Measurements from ENCODE around the gene CDH4. TPM values are rescaled to one million over a fixed set of nuclear protein-coding genes. Genes with fewer than 3 reads are reported as not detected.

CDH4 gene
- total and polyA plus RNA-seq, 2 of the 8 experiments (the other 6 are each of a cell fraction or from before 2014, with no cell fraction given): 4.3 to 7.9 TPM

DNA sequence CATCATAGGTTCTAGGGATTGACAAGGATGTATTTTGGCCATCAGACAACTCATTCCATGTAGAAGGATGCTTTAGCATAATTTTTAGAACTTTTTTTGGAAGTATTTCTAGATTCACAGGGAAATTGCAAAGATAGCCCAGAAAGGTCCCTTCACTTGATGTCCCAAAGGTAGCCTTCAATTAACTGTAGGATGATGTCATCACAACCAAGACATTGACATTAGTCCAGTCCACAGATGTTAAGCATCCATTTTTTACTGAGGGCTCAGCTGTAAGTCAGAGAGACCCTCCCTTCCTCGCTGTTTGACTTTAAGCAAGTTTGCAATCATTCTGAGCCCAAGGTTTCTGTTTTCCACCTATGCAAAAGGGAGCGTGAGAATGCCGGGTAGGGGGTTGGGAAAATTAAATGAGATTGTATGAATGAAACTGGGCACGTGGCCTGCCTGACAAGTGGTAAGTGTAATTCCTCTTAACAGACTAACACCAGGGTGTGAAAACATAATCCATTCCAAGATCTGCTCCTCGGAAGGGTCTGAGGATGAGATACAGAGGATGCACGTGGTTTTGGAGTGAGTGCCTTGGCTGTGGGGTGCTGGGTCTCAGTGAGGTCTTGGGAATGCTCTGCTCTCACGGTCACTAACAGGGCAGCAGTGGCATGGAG lies 126.8 kb downstream of the CDH4 start:
- Histone ChIP-seq H3K4me3 (ENCODE audit: extremely low read depth in 1 of 4, insufficient read depth in 2 of 4, low read depth in 3 of 4, low read length in 4 of 4) (no peak overlapping the region), H3K4me2 (ENCODE audit: insufficient read depth in 1 of 2, low read depth in 2 of 2, low read length in 2 of 2) (no peak overlapping the region), H4K20me1 (replicated peaks in 1 of 2; ENCODE audit: control insufficient read depth in 1 of 2, insufficient read depth in 2 of 2, low read length in 2 of 2) (no peaks in the 10 kb centered on the region), H2BK12ac (ENCODE audit: low read depth, low read length) (no peak overlapping the region), H3K9ac (replicated peaks in 1 of 4; ENCODE audit: extremely low read depth in 1 of 4, low read depth in 3 of 4, low read length in 3 of 4) (no peak overlapping the region), H3K23me2 (ENCODE audit: low read depth, low read length) (peaks cover 10% of the 10 kb centered on the region; the same call in 1 of the 2 replicates), H3K27me3 (replicated peaks in 1 of 4; ENCODE audit: control insufficient read depth in 3 of 4, extremely low read depth in 1 of 4, insufficient read depth in 3 of 4, low read length in 3 of 4) (peaks cover 0 to 4% (median 1%) of the 10 kb centered on the region in 4 experiments; a peak in 2 of 7 replicates), H4K91ac (replicated peaks; ENCODE audit: insufficient read length, low read length) (no peak overlapping the region), H3K23ac (ENCODE audit: insufficient read length) (no peak overlapping the region), H3K9me3 (ENCODE audit: insufficient read depth in 2 of 2, low read depth in 1 of 2, low read length in 1 of 2) (peaks cover 8 to 9% of the 10 kb centered on the region in 2 experiments), H4K8ac (ENCODE audit: extremely low read depth, insufficient read depth, low read length) (no peak overlapping the region), H2AFZ (ENCODE audit: low read length) (no peak overlapping the region), H2BK20ac (ENCODE audit: low read length) (no peak overlapping the region), H2BK5ac (ENCODE audit: low read depth, low read length) (no peak overlapping the region), H2BK120ac (replicated peaks; ENCODE audit: low read depth, low read length) (no peak overlapping the region), H2AK5ac (ENCODE audit: low read depth, low read length) (no peak overlapping the region), H3K14ac (ENCODE audit: insufficient read length) (no peak overlapping the region), H3K27ac (ENCODE audit: low read depth, low read length) (no peak overlapping the region), H3K18ac (ENCODE audit: extremely low read depth, low read length) (no peak overlapping the region), H3K4me1 (replicated peaks in 1 of 4; ENCODE audit: control insufficient read depth in 3 of 4, insufficient read depth in 4 of 4, low read length in 3 of 4) (peaks cover 0 to 3% (median 2%) of the 10 kb centered on the region in 4 experiments; a peak in 1 of 7 replicates), H3K79me1 (ENCODE audit: low read depth, low read length) (no peaks in the 10 kb centered on the region), H3K36me3 (ENCODE audit: control insufficient read depth in 2 of 4, insufficient read depth in 4 of 4, low read length in 3 of 4) (no peaks in the 10 kb centered on the region), H3K79me2 (ENCODE audit: control insufficient read depth in 1 of 2, insufficient read depth in 2 of 2, low read length in 2 of 2) (no peaks in the 10 kb centered on the region), H3K4ac (replicated peaks; ENCODE audit: insufficient read length, low read depth, low read length) (no peak overlapping the region), H3K56ac (replicated peaks; ENCODE audit: insufficient read length, low read depth, low read length) (no peak overlapping the region), H4K5ac (ENCODE audit: insufficient read length, low read depth, low read length) (no peak overlapping the region), H2BK15ac (ENCODE audit: low read length) (no peak overlapping the region)
- ChIA-PET CTCF (ENCODE audit: partially characterized antibody) (no interaction called here), POLR2A (ENCODE audit: partially characterized antibody) (no interaction called here)
- 90% methylated on average over 7 of the region's 7 CpGs; no CpG with 5 or more reads in 1 of the 2 experiments for WGBS, 2 experiments (ENCODE audit: extremely low coverage in 1 of 2, insufficient coverage in 1 of 2, insufficient read length in 1 of 2, insufficient replicate concordance in 2 of 2, low coverage in 1 of 2, low lambda C conversion rate in 2 of 2, missing lambda C conversion rate in 1 of 2)
- no peak for FAIRE-seq
- no peak for TF ChIP-seq TAF7 (optimal IDR thresholded peaks at IDR 0.05; ENCODE audit: borderline replicate concordance, low read depth, low read length)
- DNase-seq (ENCODE audit: low read depth in 1 of 2, low spot score in 2 of 2): no peak

Measured in H1 (cell line).